GM12878 (cell line): ENCODE data around the gene RAP1GAP. TPM values are rescaled to one million over a fixed set of nuclear protein-coding genes. Genes with fewer than 3 reads are reported as not detected.
"Not testable (repeated sequence)": the region's sequence is repeated elsewhere in the genome, so short reads cannot be mapped to it uniquely, and the experiment has no call there.

Experiments used
- ATAC-seq: fragments of 200-7000 bp; cut with Tn5 transposase; 3 replicates; pipeline ENCODE4 v1.9.1; 2020; ENCODE audit warnings: mild to moderate bottlenecking, moderate library complexity
- BruUV-seq: library from RNA; stranded (reverse); fragments of 400-500 nt; replicated peaks from 2 replicates; lab custom pipeline; 2021; lab: Mats Ljungman, UMichigan
- CTCF ChIA-PET: fragments of 300-600 bp; sonication (Branson Sonifier 250); formaldehyde crosslinking; extraction: SDS; loops from one replicate; lab custom pipeline; 2021; ENCODE audit warnings: inconsistent platforms; lab: Yijun Ruan, JAX
- POLR2A ChIA-PET: fragments of 350-600 bp; formaldehyde crosslinking; extraction: SDS; loops from one replicate; lab custom pipeline; 2021; ENCODE audit warnings: inconsistent platforms; lab: Charles Lee
- RAD21 ChIA-PET: fragments of 300-600 bp; sonication (Branson Sonifier 250); formaldehyde crosslinking; loops from one replicate; lab custom pipeline; 2023; ENCODE audit warnings: antibody characterized with exemption; ENCODE audit not compliant: unreplicated experiment; lab: Charles Lee
- SMC1A ChIA-PET: fragments of 300-600 bp; sonication (Branson Sonifier 250); formaldehyde crosslinking; loops from one replicate; lab custom pipeline; 2023; ENCODE audit not compliant: unreplicated experiment, uncharacterized antibody; lab: Charles Lee
- DNase-seq: peaks from one replicate; pipeline ENCODE4 v3.0.0-alpha.2; 2011; ENCODE audit warnings: low read depth, low spot score
- FAIRE-seq: peaks from 3 replicates; lab custom pipeline; 2011; peaks lifted over from hg19 to GRCh38; lab: Jason Lieb, UNC
- H2AFZ ChIP-seq: 2 replicates; pipeline ENCODE4 v1.6.0; 2011; ENCODE audit warnings: low read depth, low read length, control low read depth; ENCODE audit not compliant: control insufficient read depth
- H3K27ac ChIP-seq: 2 replicates; pipeline ENCODE4 v1.5.1; 2011; ENCODE audit warnings: control low read depth; ENCODE audit not compliant: control insufficient read depth, insufficient read depth
- H3K27me3 ChIP-seq, 2 experiments: replicated peaks in 1 of 2; 2 replicates each; pipeline versions ENCODE4 v1.6.0 to v1.6.1; 2011; ENCODE audit warnings: low read length in 1 of 2; ENCODE audit not compliant: control insufficient read depth in 2 of 2, insufficient read depth in 2 of 2
- H3K36me3 ChIP-seq, 2 experiments: 2 replicates each; pipeline ENCODE4 v1.5.1; 2011; ENCODE audit warnings: low read length in 1 of 2; ENCODE audit not compliant: control insufficient read depth in 2 of 2, insufficient read depth in 2 of 2
- H3K4me1 ChIP-seq: 2 replicates; pipeline ENCODE4 v1.6.1; 2011; ENCODE audit warnings: mild to moderate bottlenecking, low read length, moderate library complexity, mixed read lengths; ENCODE audit not compliant: control insufficient read depth, insufficient read depth
- H3K4me2 ChIP-seq: 2 replicates; pipeline ENCODE4 v1.6.0; 2011; ENCODE audit warnings: control low read depth; ENCODE audit not compliant: control insufficient read depth, insufficient read depth
- H3K4me3 ChIP-seq: fragments of 200-600 bp; sonication (generic); 2 replicates; pipeline ENCODE4 v1.5.1; 2016
- H3K79me2 ChIP-seq: 2 replicates; pipeline ENCODE4 v1.6.0; 2011; ENCODE audit warnings: low read length; ENCODE audit not compliant: control insufficient read depth, insufficient read depth
- H3K9ac ChIP-seq: 2 replicates; pipeline ENCODE4 v1.8.0; 2011; ENCODE audit warnings: low read length, control low read depth, mixed read lengths; ENCODE audit not compliant: control insufficient read depth, insufficient read depth
- H3K9me3 ChIP-seq: replicated peaks from 3 replicates; pipeline ENCODE4 v1.5.1; 2011; ENCODE audit warnings: mild to moderate bottlenecking, low read length; ENCODE audit not compliant: control insufficient read depth, insufficient read depth
- H4K20me1 ChIP-seq: 2 replicates; pipeline ENCODE4 v1.6.0; 2011; ENCODE audit not compliant: control insufficient read depth, insufficient read depth
- BCL11A ChIP-seq: IDR thresholded peaks from 2 replicates; pipeline ENCODE4 v1.6.1; 2011; ENCODE audit warnings: low read depth, low read length
- POLR2A ChIP-seq: IDR thresholded peaks from 2 replicates; pipeline ENCODE4 v1.6.1; 2011; ENCODE audit warnings: low read depth, mild to moderate bottlenecking, low read length
- RELB ChIP-seq: fragments of 450-650 bp; IDR thresholded peaks from 2 replicates; pipeline ENCODE4 v1.6.1; 2017; ENCODE audit warnings: low read depth, mild to moderate bottlenecking, moderate library complexity
- STAT1 ChIP-seq: fragments of 450-650 bp; conservative IDR thresholded peaks from 2 replicates; pipeline ENCODE4 v1.6.1; 2014; ENCODE audit warnings: antibody characterized with exemption, mild to moderate bottlenecking
- WGBS: methylation state at CpG from one replicate; pipeline ENCODE4 v1.1.6; 2016; ENCODE audit warnings: low lambda C conversion rate; ENCODE audit not compliant: insufficient replicate concordance, insufficient coverage; ENCODE audit errors: missing lambda C conversion rate; 5-methylcytosine and 5-hydroxymethylcytosine counted together
- in situ Hi-C: fragments of 300-500 bp; cut with MboI; formaldehyde crosslinking; loops from 9 replicates; pipeline ENCODE4 v1.14.3; 2018; ENCODE audit warnings: mixed read lengths
- intact Hi-C: fragments of 100-400 bp; cut with micrococcal nuclease; formaldehyde crosslinking; loops from one replicate; pipeline ENCODE4 v1.14.2; 2022; ENCODE audit not compliant: unreplicated experiment
- polyA plus RNA-seq, 11 experiments: library from polyadenylated mRNA; depleted of rRNA in 4 of 11; unstranded in 6 of 11; stranded (reverse) in 5 of 11; fragments of >200 nt; fragmentation: Nextera tagmentation in 4 of 11; fragmentation: Illumina TruSeq in 1 of 11; extraction: Ambion mirVana in 4 of 11; extraction: Trizol in 1 of 11; gene quantifications; 1 replicate in 1 of 11; 2 replicates in 10 of 11; pipeline versions ENCODE4 v1.2.1 to v1.2.3, GENCODE V29; 2011 to 2016; ENCODE audit warnings: inconsistent platforms in 2 of 11, missing spikeins in 2 of 11, low read depth in 1 of 11
- total RNA-seq, 4 experiments: library from RNA; depleted of rRNA in 3 of 4; stranded (reverse); fragments of >200 nt in 3 of 4; fragmentation: Illumina TruSeq in 1 of 4; extraction: Trizol in 1 of 4; gene quantifications; 2 replicates each; pipeline versions ENCODE4 v1.2.1 to v1.2.3, GENCODE V29; 2013 to 2021
- TF ChIP-seq, protein P1 (sequence below): fragments of 450-650 bp; IDR thresholded peaks from 2 replicates; pipeline ENCODE4 v1.6.1; 2016; ENCODE audit warnings: mild to moderate bottlenecking

Gene RAP1GAP
- total and polyA plus RNA-seq, 10 of the 15 experiments (the other 5 are each of a cell fraction or from before 2014, with no cell fraction given) = 0.04 to 0.96 (median 0.09) TPM; not detected in 3

DNA sequence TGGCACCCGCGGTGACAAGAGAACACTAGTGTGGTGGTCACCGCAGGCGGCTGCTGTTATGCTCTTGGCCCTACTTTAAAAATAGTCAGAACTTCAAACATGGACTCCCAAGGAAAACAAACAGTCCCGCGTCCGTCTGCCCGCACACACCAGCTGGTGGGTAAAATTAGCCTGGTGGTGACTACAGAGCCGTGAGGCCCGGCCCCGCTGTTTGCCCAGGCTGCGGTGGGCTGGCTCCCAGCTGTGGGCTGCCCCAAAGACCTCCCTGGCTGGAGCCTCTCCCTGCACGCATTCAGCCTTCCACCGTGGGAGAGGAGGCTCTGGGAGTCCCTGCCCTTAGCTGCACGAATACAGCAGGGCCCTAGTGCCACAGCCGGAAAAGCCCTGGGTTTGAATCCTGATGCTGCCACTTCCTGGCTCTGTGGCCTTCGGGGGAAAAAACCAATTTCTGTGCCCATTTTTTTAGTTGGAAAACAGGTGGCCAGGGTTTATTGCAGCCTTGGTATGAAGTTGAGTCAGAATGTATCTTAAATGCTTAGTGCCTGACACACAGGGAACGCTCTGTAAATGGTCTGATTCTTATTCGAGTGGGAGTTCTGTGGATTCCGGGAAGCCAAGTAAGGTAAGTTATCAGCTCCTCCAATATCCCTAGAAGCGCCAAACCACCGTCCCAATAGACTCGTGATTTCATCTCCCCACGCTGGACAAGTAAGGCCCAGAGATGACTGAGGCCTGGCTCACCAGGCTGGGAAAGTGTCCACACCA, 101.7 kb downstream of the RAP1GAP start (continued):
- TF ChIP-seq BCL11A = no peak
- no peak for TF ChIP-seq POLR2A
- TF ChIP-seq, all 136 proteins: peak for 0

DNA sequence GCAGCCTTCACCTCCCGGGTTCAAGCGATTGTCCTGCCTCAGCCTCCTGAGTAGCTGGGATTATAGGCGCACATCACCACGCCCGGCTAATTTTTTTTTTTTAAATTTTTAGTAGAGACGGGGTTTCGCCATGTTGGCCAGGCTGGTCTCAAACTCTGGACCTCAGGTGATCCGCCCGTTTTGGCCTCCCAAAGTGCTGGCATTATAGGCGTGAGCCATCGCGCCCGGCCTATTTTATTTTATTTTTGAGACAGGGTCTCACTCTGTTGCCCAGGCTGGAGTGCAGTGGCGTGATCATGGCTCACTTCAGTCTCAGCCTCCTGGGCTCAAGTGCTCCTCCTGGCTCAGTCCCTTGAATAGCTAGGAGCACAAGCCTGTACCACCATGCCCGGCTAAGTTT, 102.8 kb downstream of the RAP1GAP start:
- H3K36me3 ChIP-seq, CTCF ChIA-PET, intact Hi-C loops, RAD21 ChIA-PET, H3K4me1 ChIP-seq, H3K9me3 ChIP-seq, H2AFZ ChIP-seq, BruUV-seq, in situ Hi-C loops, H3K27ac ChIP-seq, SMC1A ChIA-PET, H3K27me3 ChIP-seq, POLR2A ChIA-PET, H3K4me3 ChIP-seq, ATAC-seq, FAIRE-seq, H3K4me2 ChIP-seq, H3K79me2 ChIP-seq, H4K20me1 ChIP-seq, H3K9ac ChIP-seq, DNase-seq: not testable (repeated sequence)
- 64% methylated on average over 15 of the region's 15 CpGs for WGBS

DNA sequence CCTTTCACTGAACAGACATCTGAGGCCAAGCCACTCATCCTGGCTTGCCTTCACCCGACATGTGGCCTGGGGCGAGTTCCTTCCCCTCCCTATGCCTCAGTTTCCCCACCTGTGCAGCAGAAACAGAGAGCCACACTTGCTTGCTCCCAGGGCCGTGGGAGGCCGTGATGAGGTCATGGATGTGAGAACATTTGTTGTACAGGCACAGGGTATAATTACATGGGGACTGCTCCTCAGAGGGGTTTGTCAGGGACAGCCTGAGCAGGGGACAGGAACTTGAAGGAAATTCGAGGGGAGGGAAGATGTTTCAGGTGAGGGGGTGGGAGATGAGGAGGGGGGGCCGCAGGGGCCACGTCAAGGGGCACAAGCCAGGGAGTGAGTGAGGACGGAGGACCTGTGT, 103.9 kb downstream of the RAP1GAP start:
- Histone ChIP-seq H3K9ac (no peak overlapping the region), H2AFZ (no peak overlapping the region), H4K20me1 (no peaks in the 10 kb centered on the region), H3K4me3 (no peak overlapping the region), H3K4me2 (no peak overlapping the region), H3K27me3 (no peaks in the 10 kb centered on the region), H3K27ac (no peak overlapping the region), H3K79me2 (no peaks in the 10 kb centered on the region), H3K36me3 (no peaks in the 10 kb centered on the region), H3K4me1 (no peaks in the 10 kb centered on the region), H3K9me3 (no peaks in the 10 kb centered on the region)
- POLR2A ChIA-PET = no interaction called here
- 0% methylated on average over 7 of the region's 8 CpGs for WGBS
- SMC1A ChIA-PET = interaction anchor here (0.7 kb wide), 1 partner anchor 333 kb away, joined by 3 read pairs; no protein-coding TSS in a partner anchor
- intact Hi-C loops = no loop called here
- RAD21 ChIA-PET = no interaction called here
- DNase-seq (no peak), FAIRE-seq (no peak), ATAC-seq (no peak)
- TF ChIP-seq, protein P1, sequence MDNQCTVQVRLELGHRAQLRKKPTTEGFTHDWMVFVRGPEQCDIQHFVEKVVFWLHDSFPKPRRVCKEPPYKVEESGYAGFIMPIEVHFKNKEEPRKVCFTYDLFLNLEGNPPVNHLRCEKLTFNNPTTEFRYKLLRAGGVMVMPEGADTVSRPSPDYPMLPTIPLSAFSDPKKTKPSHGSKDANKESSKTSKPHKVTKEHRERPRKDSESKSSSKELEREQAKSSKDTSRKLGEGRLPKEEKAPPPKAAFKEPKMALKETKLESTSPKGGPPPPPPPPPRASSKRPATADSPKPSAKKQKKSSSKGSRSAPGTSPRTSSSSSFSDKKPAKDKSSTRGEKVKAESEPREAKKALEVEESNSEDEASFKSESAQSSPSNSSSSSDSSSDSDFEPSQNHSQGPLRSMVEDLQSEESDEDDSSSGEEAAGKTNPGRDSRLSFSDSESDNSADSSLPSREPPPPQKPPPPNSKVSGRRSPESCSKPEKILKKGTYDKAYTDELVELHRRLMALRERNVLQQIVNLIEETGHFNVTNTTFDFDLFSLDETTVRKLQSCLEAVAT = no peak
- TF ChIP-seq STAT1 (no peak), RELB (no peak)
- BruUV-seq = no TSS peak
- in situ Hi-C loops = no loop called here
- CTCF ChIA-PET = interaction anchor here (0.7 kb wide), 1 partner anchor 75 kb away, joined by 3 read pairs; no protein-coding TSS in a partner anchor
